Activated CD8-positive, alpha-beta memory T cell treated with anti-CD3 and anti-CD28 coated beads, Interleukin-2, amount 50 U/mL, for 24 hours (primary cell): ENCODE data around the gene FAM118B.

Source experiments
- DNase-seq: peaks from one replicate; pipeline ENCODE4 v3.0.0-alpha.2; 2020; ENCODE audit errors: extremely low read depth

Gene FAM118B

GRCh38 chr11:126186708-126187529 is 24.7 kb upstream of the FAM118B start:
- DNase-seq: no peak

- no peak for DNase-seq
Measured at GRCh38 chr11:126188332-126189108, 23.1 kb upstream of the FAM118B start.

DNA sequence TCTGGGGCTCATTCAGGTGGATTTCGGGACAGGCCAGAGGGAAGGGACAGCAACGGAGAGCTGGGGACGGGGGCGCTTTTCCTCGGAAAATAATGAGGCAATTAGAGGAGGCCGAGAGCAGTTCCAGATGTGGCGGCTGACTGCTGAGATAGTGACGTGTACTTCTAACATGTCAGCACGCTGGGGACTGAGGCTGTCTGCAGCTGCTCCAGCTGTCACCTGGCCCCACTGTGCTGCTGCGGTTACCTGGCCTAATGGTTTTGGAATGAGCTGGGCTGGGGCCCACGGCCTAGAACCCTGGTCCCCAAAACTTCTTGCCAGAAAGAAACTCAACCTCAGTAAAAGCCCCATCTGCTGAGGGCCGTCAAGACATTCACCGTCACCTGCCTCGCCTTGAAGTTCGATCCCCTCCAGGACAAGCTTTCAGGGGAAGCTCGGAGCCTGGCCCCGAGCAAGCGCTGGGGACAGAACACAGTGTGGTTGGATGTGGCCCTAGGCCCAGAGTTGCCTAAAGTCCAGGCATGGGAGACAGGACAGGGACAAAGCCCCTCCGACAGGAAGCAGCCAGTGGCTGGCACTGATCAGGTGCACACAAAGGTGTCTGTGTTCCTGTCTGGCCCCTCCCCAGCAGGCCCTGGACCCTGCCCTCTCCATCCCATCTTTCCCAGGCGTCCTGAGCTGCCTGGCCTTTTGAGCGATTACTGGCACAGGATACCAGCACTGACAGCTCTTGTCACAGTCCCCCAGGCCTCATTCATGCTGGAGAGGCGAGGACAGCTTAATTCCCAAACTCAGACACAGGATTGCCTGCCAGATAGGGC is 22.3 kb upstream of the FAM118B start:
- no peak for DNase-seq

- no peak for DNase-seq
Measured at GRCh38 chr11:126190792-126191191, 20.8 kb upstream of the FAM118B start.

- DNase-seq: no peak
Measured at GRCh38 chr11:126191379-126192073, 20.1 kb upstream of the FAM118B start.

- DNase-seq: no peak
Measured at GRCh38 chr11:126192361-126192760, 19.2 kb upstream of the FAM118B start.

DNA sequence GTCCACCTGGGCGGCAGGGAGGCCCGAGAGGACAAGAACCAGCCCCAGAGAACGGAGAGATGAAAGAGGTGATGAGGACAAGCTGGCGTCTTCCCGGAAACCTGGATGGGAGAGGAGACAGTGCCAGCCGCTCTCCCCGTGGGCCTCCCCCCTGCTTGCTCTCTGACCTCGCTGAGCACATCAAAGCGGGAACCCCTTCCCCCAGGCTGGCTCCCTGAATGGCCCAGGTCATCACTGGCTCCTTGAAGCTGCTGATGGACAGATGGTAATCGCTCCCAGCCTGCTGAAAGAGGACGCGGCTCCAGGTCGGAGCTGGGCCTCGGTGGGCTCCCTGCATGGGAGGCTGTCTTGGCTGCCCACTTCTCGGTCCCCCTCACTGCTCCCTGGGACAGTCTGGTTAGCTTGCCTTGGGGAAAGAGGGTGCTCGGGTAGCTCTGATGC is 18.5 kb upstream of the FAM118B start:
- no peak for DNase-seq

GRCh38 chr11:126194121-126194543 is 17.4 kb upstream of the FAM118B start:
- no peak for DNase-seq

- no peak for DNase-seq
Measured at GRCh38 chr11:126195119-126195518, 16.5 kb upstream of the FAM118B start.

DNA sequence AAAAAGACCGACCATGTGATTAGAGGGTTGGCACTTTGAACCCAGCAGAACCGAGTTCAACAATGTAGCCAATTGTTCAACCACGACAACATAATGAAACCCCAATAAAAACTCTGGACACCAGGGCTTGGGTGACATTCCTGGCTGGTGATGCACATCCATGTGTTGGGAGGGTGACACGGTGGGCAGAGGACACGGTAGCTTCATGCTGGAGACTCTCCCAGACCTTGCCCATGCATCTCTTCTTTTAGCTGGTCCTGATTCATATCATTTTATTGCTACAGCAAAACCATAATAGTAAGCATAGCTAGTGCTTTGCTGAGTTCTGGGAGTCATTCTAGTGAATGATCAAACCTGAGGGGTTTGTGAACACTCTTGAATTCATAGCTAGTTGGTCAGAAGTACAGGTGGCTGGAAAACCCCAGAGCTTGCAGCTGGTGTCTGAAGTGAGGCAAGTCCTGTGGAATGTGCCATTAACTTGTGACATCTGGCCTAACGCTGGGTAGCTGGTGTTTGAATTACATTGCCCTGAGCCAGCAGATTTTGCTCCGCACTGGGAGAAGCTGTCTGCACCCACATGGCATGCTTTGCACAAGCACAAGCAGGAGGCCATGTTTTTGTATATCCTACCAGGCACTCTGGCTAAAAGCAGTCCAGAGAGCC is 14.2 kb upstream of the FAM118B start:
- DNase-seq: no peak

GRCh38 chr11:126198648-126199047 is 12.9 kb upstream of the FAM118B start:
- DNase-seq: no peak

GRCh38 chr11:126202646-126203359 is 8.8 kb upstream of the FAM118B start:
- DNase-seq: no peak

DNA sequence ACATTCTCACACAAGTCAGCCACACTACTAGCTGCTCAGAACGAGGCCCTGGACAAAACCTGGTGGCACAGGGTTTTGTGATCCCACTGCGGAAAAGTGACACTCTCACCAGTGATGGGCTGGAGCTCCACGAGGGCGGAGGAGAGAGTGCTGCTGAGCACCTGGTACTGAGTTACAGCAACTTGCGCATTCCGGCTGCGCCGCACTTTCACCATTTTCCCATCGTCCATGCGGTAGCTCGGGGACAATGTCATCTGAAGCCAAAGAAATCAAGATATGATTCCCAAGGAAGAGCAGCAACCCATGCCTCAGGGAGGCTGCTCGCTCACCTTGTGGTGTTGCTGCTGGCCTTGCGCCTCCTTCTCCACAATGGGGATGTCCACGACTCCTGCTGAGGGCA is 6.2 kb upstream of the FAM118B start:
- no peak for DNase-seq

DNA sequence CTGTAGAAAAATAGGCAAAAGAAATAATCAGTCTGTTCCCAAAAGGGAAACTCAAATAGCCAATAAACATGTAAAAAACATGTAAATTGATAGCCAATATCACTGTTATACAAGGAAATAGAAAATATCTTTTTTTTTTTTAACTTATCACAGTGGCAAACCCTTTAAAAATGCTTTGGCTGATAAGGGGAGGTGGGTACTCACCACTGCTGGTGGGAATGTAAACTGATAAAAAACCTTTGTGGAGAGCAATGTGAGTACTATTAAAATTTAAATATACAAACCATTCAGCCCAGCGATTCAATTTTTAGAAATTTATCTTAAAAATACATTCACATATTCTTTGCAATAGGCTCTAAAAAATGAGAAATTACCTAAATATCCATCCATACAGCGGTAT is 3.7 kb upstream of the FAM118B start:
- no peak for DNase-seq

GRCh38 chr11:126210871-126211235 is 729 bp upstream of the FAM118B start:
- DNase-seq: no peak

DNA sequence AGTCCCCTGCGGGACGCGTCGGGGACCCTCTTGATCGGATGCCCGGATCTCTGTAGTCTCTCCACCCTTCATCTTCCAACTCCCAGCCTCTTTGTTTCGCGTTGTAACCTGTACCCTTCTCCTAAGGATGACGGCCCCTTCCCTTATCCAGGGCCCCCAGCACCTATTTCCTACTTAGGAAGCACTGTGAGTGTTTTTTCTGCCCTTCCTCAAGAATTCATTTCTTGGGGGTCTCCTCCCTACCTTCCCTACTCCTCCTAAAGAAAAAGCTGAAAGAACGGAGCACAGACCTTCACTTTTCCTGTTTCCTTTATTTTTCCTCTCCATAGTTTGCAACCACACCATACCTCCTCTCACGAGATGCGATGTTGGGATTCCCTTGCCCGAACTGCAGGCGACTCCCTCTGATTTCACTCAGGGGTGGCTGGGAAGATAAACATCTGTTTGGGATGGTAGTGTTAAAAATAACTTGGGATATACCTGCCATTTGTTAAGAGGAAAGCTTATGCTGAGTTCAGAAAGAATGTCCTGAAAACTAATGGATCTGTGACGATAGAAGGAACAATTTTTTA is 593 bp downstream of the FAM118B start:
- no peak for DNase-seq

DNA sequence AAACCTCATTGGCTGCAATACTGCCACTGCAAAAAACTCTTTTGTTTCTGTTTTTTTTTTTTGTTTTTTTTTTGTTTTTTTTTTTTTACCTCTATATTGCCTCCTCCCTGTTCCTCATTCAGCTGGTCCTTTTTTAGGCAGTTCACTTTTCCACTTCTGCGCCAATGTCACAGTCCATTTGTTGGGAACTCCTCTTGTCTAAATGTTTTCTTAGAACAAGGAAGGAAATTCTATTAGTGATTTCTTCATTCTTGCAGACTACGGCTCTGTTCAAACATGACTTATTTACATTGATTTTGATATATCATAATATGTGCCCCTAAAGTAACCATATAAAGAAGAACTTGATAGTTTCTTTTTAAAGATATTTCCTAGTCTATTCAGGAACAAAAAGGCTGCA is 2.9 kb downstream of the FAM118B start:
- no peak for DNase-seq

DNA sequence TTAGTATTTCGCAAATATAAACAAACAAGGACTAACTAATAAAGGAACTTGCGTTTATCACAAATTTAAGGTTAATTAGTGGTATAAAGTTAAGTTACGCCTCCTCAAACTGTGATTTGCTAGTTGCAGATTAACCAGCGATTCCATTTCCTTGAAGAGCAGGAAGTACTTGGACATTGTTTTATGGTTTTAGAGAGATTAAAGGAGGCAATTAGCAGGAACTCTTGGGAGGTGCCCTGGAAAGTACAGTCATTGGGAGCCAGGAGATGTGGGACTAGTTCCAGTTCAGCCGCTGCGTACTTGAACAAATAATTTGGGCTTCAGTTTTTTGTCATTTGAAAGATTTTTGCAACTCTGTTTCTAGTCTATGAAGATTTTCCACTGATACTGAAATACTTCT is 3.3 kb downstream of the FAM118B start:
- DNase-seq: no peak

- no peak for DNase-seq
Measured at GRCh38 chr11:126216526-126217305, 5.1 kb downstream of the FAM118B start.
